Activated CD4-positive, CD25-positive, alpha-beta regulatory T cell treated with anti-CD3 and anti-CD28 coated beads, Interleukin-2, amount 50 U/mL, for 72 hours (primary cell): ENCODE data around the gene PDPK1.
"Not testable (repeated sequence)": the region's sequence is repeated elsewhere in the genome, so short reads cannot be mapped to it uniquely, and the experiment has no call there.

Experiments used
- DNase-seq: peaks from one replicate; pipeline ENCODE4 v3.0.0; 2021

Gene PDPK1

GRCh38 chr16:2526135-2526534 is 11.7 kb upstream of the PDPK1 start:
- no peak for DNase-seq

DNA sequence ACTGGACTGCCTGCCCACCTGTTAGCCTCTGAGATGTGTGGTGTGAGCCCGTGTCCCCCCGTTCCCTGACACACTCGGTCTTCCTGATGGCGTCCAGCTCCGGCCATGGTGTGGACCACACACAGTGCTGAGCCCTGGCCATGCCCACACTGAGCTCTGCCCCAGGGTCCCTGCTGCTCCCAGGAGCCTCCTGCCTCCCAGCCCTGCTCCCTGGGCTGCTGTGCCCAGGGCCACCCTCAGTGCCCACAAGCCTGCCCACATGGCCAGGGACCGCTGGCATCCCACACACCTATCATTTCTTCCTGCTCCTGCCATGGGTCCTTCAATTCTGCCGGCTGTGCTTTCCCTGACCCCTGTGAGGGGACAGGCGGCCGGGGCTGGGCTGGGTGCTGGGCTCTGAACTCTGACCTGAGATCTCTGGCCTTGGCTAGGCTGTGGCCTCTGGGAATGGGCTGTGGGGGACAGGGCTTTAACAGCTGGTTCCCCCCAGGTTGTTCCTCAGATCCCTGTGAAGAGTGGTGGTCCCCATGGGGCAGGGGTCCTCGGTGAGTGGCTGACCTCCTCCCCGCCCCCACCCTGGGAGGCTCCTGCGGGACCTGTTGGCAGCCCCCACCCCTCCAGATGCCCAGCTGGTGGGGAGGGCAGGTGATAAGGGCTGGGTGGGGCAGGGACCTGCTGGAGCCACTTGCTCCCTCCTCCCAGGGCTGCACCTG is 10.6 kb upstream of the PDPK1 start:
- DNase-seq = no peak

DNA sequence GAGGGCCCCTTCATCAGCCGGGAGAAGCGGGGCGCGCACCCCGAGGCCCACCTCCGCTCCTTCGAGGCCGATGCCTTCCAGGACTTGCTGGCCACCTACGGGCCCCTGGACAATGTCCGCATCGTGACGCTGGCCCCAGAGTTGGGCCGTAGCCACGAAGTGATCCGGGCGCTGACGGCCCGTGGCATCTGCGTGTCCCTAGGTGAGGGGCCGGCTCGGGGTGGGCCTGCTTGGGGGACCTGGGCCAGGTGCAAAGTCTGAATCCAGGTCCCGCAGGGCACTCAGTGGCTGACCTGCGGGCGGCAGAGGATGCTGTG is 10.1 kb upstream of the PDPK1 start:
- DNase-seq = no peak

DNA sequence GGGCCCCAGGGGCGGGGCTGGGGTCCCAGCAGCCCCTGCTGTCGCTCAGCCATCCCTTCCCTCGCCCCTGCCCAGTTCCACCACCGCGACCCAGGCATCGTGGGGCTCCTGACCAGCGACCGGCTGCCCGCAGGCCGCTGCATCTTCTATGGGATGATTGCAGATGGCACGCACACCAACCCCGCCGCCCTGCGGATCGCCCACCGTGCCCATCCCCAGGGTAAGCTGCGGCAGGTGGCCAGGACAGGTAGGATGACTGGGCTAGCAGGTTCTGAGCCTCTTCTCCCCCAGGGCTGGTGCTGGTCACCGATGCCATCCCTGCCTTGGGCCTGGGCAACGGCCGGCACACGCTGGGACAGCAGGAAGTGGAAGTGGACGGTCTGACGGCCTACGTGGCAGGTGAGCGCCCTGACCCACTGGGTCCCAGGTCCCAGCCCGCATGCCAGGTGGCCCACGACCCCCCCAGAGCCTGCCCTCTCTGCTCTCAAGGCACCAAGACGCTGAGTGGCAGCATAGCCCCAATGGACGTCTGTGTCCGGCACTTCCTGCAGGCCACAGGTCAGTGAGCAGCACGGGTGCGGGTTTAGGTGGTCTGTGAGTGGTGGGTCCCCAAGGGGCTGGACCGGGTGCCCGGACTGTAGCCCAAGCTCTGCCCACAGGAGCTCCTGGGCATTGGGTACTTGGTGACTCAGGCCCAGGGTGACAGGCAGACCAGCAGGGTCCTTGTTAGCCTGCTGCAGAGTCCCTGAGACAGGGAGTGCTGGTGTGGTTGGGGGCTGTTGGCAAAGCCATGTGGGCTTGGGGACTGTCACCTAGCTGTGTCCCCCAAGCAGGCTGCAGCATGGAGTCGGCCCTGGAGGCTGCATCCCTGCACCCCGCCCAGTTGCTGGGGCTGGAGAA is 9.4 kb upstream of the PDPK1 start:
- no peak for DNase-seq

DNA sequence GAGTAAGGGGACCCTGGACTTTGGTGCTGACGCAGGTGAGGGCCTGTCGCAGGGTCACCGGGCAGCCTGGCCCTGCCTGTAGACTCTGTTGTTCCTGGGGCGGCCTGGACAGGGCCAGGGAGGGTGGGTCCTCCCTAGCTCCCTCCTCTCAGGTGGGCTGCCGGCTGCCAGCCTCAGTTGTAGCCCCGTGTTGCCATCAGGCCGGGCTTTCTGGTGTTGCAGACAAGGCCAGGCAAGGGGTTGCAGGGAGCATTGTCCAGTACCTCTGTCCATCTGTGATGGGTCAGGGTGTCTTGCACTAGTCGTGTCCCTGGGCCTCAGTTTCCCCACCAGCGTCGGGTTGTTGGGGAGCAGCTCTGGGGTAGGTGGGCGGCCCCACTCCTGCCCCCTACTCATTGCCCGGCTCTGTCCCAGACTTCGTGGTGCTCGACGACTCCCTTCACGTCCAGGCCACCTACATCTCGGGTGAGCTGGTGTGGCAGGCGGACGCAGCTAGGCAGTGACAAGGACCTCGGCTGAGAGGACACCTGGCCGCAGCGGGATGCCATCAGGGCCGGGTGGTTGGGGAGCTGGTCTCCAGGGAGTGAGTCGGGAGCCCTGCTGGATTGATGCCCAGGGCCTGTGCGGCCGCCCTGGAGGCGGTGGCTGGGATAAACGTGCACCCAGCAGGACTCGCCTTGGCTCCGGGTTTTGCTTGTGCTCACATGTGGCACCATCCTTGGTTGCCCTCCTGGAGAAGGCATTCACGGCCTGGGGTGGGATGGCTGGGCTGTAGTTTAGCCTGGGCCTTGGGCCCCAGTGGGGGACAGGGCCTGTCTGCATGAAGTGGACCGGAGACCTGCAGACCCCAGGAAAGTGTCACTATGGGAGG is 8.5 kb upstream of the PDPK1 start:
- no peak for DNase-seq

DNA sequence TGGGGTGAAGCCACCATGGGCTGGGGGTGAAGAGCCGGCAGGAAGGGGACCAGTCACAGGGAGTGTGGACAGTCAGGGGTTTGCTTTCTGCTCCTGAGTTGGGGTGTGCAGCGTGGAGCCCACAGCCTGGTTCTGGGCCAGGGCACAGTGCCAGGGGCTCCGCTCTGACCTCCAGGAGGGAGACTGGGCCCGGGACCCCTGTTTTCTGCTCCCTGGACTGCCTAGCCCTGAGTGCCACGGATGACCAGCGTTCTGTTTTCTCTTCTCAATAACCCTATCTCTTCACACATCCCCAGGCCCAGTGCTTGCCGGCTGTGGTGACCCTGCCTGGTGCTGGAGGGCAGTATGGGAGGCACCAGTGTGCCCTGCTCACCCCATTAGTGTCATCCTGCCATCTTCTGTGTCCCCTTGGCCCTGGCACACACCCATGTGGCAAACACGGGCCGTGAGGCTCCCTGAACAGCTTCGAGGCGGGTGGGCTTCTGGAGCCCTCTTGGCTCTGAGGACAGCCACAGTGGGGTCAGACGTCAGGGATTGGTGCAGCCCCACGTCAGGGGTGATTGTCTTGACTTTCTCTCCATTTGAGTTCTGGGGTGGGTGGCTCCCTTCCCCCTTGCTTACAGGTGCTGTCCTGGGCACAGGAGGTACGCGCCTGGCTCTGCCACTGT is 7.7 kb upstream of the PDPK1 start:
- no peak for DNase-seq

DNA sequence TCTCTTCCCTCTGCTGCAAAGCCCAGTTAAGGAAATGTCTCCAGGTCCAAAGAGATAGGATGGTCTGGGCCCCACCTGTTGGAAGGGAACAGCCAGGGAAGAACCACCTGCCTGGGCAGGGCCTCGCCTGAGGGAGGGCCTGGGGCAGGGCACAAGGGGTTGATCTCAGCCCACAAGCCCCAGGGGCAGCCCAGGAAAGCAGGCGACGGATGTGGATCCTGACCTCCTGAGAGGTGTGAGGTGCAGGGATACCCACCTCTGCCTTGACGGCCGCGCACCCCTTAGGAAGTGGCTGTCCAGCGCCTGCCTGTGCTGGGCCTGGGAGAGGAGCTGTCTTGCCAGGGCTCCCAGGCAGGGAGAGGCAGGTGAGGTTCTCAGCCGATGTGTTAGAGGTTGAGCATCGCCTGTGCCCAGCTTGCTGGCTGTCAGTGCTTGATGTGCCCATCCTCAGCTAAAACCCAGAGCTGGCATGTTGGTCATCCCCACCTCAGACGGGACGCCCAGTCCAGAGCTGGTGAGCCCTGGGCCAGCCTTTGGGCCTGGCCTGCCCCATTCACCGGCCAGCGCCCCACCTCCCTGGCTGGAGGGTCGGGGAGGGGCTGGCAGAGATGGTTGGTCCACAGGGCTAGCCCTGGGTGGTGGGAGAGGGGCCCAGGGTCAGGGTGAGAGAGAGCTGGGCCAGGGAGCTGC is 7.0 kb upstream of the PDPK1 start:
- DNase-seq = no peak

- DNase-seq = no peak
These were observed 6.5 kb upstream of the PDPK1 start, which contains the start of gene CEMP1 for GRCh38 chr16:2531371-2531695. TSS of gene CEMP1 (minus strand) at chr16:2531408. CDS start at chr16:2531073, 335 bp downstream.

GRCh38 chr16:2531696-2532493 is 5.9 kb upstream of the PDPK1 start:
- DNase-seq = peak; percentile 98

- peak; percentile 63 for DNase-seq
These were observed 5.2 kb upstream of the PDPK1 start for GRCh38 chr16:2532494-2533141.

GRCh38 chr16:2533142-2533755 is 4.6 kb upstream of the PDPK1 start:
- not testable (repeated sequence) for DNase-seq

DNA sequence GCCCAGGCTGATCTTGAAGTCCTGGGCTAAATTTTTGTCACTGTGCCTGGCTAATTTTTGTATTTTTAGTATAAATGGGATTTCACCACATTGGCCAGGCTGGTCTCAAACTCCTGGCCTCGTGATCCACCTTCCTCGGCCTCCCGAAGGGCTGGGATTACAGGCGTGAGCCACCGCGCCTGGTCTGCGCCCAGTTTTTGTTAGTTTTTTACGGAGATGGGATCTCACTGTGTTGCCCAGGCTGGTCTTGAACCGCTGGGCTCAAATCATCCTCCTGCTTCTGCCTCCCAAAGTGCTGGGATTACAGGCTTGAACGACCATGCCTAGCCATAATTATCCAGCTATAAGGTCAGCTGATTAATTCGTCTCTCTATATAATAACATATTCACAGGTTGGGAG is 3.9 kb upstream of the PDPK1 start:
- no peak for DNase-seq

DNA sequence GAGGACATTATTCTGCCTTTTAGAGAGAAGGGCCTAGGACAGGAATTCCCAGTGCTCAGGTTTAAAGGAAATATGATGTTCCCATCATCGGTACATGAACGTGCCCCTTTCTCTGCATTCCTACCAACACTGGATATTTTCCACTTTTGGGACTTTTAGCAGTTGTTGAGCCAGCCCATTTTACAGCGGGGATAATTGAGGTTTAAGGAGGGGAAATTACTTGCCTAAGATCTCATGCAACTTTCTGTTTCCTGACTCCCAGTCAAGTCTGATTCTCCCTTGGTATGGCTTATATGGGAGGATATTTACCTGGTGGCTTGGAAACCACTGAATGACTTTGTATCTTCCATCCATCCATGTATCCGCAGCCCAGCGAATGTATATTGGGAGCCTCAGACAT is 3.5 kb upstream of the PDPK1 start:
- DNase-seq = not testable (repeated sequence)

DNA sequence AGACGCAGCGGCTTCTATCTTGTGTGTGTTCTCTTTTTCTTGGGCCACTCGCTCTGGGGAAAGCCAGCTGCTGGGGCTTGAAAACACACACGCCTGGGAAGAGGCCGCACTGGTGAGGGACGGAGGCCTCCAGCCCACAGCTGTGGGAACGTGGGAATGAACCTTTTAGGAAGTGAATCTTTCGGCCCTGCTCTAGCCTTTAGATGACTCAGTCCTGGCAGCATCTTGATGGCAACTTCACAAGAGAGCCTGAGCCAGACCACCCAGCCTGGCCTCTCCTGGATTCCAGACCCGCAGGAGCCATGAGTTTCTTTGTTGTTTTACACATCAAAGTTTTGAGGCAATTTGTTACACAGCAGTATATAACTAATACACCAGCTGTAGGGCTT is 2.2 kb upstream of the PDPK1 start:
- DNase-seq = no peak

GRCh38 chr16:2539192-2539844 is 1.5 kb downstream of the PDPK1 start:
- not testable (repeated sequence) for DNase-seq

DNA sequence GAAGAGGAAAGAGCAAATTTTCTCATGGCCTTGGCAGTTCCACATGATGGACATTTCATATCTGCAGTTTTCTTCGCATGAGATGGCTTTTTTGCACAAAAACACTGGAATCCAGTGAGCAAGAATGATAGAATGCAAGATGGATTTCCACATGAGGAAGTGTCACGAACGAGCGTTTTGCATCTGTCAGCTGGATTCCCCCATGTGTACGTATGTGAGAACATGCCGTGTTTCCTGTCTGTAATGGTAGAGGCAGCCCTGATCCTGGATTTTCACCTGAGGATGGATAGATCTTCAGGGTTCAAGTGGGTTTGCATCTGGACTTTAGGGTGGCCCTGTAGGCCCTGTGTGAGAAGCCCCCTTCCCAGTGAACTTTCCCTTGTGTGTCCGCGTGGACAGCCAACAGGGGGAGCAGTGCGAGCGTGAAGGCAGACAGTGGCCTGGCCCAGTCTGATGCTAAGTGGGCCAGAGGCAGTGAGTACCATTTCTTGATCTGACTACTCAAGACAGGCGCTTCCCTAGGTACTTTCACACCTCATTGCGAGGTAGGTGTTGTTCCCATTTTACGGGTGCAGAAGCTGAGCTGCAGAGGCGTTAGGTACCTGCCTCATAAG is 2.1 kb downstream of the PDPK1 start:
- not testable (repeated sequence) for DNase-seq

DNA sequence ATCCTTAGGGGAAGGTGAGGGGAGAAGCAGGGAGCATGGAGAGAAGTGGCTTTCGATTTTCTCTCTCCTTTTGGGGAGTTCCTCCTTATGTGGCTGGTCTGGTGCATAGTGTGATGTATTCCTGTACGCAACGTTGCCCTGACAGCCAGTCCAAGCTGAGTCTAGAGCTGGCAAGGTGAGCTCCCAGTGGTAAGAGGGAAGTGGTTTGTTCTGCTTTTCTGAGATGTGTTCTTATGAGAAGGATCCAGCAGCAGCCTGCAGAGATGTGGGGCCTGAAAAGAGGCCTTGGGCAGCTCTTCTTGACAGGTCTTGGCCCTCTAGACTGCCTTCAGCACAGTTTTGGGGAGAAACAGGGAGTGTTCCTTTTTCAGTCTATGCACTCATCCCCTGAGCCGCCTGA is 3.1 kb downstream of the PDPK1 start:
- DNase-seq = not testable (repeated sequence)

DNA sequence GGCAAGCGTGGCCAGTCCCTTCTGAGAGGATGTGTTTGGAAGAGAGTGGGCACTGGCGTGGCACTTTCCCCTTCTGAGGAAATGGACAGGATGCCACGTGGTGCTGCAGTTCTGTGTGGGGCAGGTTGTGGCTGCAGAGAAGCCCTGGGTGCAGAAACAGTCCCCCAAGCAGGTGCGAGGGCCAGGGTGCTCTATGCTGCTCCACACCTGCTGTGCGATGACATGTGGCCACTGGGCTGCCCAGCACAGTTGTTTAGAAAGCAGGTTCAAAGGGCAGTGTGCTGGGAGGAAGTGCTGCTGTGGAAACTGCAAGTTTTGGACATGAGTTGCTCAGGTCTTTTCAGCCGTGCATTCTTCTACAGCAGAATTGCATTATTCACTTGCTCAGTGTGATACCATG is 3.6 kb downstream of the PDPK1 start:
- not testable (repeated sequence) for DNase-seq

DNA sequence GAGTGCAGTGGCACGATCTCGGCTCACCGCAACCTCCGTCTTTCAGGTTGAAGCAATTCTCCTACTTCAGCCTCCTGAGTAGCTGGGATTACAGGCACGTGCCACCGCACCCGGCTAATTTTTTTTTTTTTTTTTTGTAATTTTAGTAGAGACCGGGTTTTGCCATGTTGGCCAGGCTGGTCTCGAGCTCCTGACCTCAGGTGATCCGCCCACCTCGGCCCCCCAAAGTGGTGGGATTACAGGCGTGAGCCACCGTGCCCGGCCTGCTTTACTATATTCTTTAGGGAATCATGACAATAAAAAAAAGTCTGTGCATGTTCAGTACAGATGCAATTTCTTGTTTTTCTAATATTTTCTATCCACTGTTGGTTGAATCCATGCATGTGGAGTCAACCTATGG is 6.0 kb downstream of the PDPK1 start:
- DNase-seq = not testable (repeated sequence)
